GM23338 (cell line): ENCODE measurements around the gene RBM22.

Experiments
- CREB1 ChIP-seq: fragments of 250-450 bp; sonication (Bioruptor Pico); IDR thresholded peaks from 2 replicates; pipeline ENCODE4 v1.5.0; 2020; ENCODE audit warnings: low read depth, mild to moderate bottlenecking, moderate library complexity
- CTCF ChIP-seq, 2 experiments: fragments of 200-600 bp in 1 of 2; sonication (generic) in 1 of 2; conservative IDR thresholded peaks; 2 replicates each; pipeline versions ENCODE4 v1.5.1 to v1.6.1; 2016 to 2017; ENCODE audit warnings: antibody characterized with exemption in 2 of 2, low read depth in 2 of 2, mild to moderate bottlenecking in 2 of 2, moderate library complexity in 1 of 2
- ETS1 ChIP-seq: IDR thresholded peaks from 2 replicates; pipeline ENCODE4 v1.6.1; 2016; ENCODE audit warnings: antibody characterized with exemption
- EZH2 ChIP-seq: fragments of 200-600 bp; sonication (generic); IDR thresholded peaks from one replicate; pipeline ENCODE4 v1.8.0; 2017; ENCODE audit warnings: antibody characterized with exemption, mild to moderate bottlenecking, low read depth; ENCODE audit not compliant: unreplicated experiment
- EZH2phosphoT487 ChIP-seq: fragments of 200-600 bp; sonication (generic); IDR thresholded peaks from one replicate; pipeline ENCODE4 v1.8.1; 2018; ENCODE audit warnings: antibody characterized with exemption; ENCODE audit not compliant: unreplicated experiment
- JUNB ChIP-seq: IDR thresholded peaks from one replicate; pipeline ENCODE4 v1.6.1; 2016; ENCODE audit warnings: antibody characterized with exemption; ENCODE audit not compliant: unreplicated experiment
- NANOG ChIP-seq: IDR thresholded peaks from 2 replicates; pipeline ENCODE4 v1.6.1; 2016; ENCODE audit warnings: antibody characterized with exemption, borderline replicate concordance
- POLR2AphosphoS5 ChIP-seq: IDR thresholded peaks from 2 replicates; pipeline ENCODE4 v1.6.1; 2016; ENCODE audit warnings: antibody characterized with exemption, low read depth
- STAT1 ChIP-seq: IDR thresholded peaks from one replicate; pipeline ENCODE4 v1.6.1; 2016; ENCODE audit warnings: antibody characterized with exemption; ENCODE audit not compliant: unreplicated experiment
- ZNF114 ChIP-seq: fragments of 250-450 bp; sonication (Bioruptor Pico); IDR thresholded peaks from 2 replicates; pipeline ENCODE4 v1.5.0; 2020; ENCODE audit warnings: mild to moderate bottlenecking, moderate library complexity
- ZNF462 ChIP-seq: fragments of 250-450 bp; sonication (Bioruptor Pico); IDR thresholded peaks from 2 replicates; pipeline ENCODE4 v1.5.0; 2020; ENCODE audit warnings: mild to moderate bottlenecking, moderate library complexity
- TF ChIP-seq, protein P1 (sequence below): IDR thresholded peaks from one replicate; pipeline ENCODE4 v1.6.1; 2018; ENCODE audit warnings: antibody characterized with exemption; ENCODE audit not compliant: unreplicated experiment

DNA sequence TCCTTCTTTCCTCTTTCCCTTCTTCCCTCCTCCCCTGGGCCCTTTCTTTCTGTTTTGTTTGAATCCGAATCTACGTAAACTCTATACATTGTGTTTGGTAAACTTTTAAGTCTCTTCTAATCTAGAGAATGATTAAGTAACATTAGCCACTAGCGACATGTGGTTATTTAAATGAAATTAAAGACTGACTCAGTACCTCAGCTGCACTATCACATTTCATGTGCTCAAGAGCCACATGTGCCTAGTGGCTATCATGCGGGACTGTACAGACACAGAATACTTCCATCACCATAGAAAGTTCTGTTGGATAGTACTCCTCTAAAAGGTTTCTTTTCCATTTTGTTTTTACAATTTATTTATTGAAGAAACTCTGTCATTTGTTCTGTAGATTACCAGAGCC is 29.0 kb upstream of the RBM22 start:
- TF ChIP-seq CTCF (conservative IDR thresholded peaks at IDR 0.05; ENCODE audit: low read depth in 2 of 2) (no peak), ZNF114 (CRISPR knock-in tag) (no peak), POLR2AphosphoS5 (no peak), EZH2phosphoT487 (no peak), EZH2 (no peak), STAT1 (no peak), JUNB (no peak), ZNF462 (no peak), ETS1 (no peak), NANOG (no peak), CREB1 (CRISPR knock-in tag) (no peak)
- TF ChIP-seq, protein P1, sequence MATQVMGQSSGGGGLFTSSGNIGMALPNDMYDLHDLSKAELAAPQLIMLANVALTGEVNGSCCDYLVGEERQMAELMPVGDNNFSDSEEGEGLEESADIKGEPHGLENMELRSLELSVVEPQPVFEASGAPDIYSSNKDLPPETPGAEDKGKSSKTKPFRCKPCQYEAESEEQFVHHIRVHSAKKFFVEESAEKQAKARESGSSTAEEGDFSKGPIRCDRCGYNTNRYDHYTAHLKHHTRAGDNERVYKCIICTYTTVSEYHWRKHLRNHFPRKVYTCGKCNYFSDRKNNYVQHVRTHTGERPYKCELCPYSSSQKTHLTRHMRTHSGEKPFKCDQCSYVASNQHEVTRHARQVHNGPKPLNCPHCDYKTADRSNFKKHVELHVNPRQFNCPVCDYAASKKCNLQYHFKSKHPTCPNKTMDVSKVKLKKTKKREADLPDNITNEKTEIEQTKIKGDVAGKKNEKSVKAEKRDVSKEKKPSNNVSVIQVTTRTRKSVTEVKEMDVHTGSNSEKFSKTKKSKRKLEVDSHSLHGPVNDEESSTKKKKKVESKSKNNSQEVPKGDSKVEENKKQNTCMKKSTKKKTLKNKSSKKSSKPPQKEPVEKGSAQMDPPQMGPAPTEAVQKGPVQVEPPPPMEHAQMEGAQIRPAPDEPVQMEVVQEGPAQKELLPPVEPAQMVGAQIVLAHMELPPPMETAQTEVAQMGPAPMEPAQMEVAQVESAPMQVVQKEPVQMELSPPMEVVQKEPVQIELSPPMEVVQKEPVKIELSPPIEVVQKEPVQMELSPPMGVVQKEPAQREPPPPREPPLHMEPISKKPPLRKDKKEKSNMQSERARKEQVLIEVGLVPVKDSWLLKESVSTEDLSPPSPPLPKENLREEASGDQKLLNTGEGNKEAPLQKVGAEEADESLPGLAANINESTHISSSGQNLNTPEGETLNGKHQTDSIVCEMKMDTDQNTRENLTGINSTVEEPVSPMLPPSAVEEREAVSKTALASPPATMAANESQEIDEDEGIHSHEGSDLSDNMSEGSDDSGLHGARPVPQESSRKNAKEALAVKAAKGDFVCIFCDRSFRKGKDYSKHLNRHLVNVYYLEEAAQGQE, result no peak
